KBM-7 (cell line): ENCODE data around the gene TYMP.
A peak's percentile ranks its signal among the peaks of the same experiment; 100 is the strongest.

Source experiments
- DNase-seq: peaks from one replicate; pipeline ENCODE4 v3.0.0-alpha.2; 2015
- in situ Hi-C: fragments of 300-500 bp; cut with MboI; formaldehyde crosslinking; loops from 2 replicates; pipeline ENCODE4 v1.14.3; 2020; ENCODE audit warnings: low sequenced_read_pairs, low pct_unique_long_range_greater_than_20kb, mixed read lengths

The TYMP gene

GRCh38 chr22:50513175-50513574 is 16.6 kb downstream of the TYMP start:
- in situ Hi-C loops, result no loop called here

GRCh38 chr22:50508897-50509296 is 20.9 kb downstream of the TYMP start:
- DNase-seq, result no peak
- in situ Hi-C loops, result no loop called here

More at GRCh38 chr22:50513175-50513574, 16.6 kb downstream of the TYMP start:
- no peak for DNase-seq

GRCh38 chr22:50507991-50508884 is 21.6 kb downstream of the TYMP start, which contains the start of gene NCAPH2:
Gene NCAPH2, plus strand, starts transcription at chr22:50508224. Its CDS starts 114 bp downstream, at chr22:50508338.
- in situ Hi-C loops, result no loop called here
- DNase-seq, result peak; percentile 94

GRCh38 chr22:50507421-50507990 is 22.3 kb downstream of the TYMP start, which contains the start of gene LMF2:
Gene LMF2, minus strand, starts transcription at chr22:50507702. Its CDS starts 27 bp downstream, at chr22:50507675.
- in situ Hi-C loops, result no loop called here
- peak; percentile 57 for DNase-seq

GRCh38 chr22:50506611-50507420 is 23.0 kb downstream of the TYMP start:
- no peak for DNase-seq
- in situ Hi-C loops, result no loop called here

- in situ Hi-C loops, result no loop called here
- DNase-seq, result no peak
These were observed 23.8 kb downstream of the TYMP start for GRCh38 chr22:50505776-50506610.

- DNase-seq, result no peak
- in situ Hi-C loops, result no loop called here
These were observed 24.5 kb downstream of the TYMP start for GRCh38 chr22:50505276-50505775.

- DNase-seq, result no peak
- in situ Hi-C loops, result no loop called here
These were observed 25.2 kb downstream of the TYMP start for GRCh38 chr22:50504369-50505211.

- in situ Hi-C loops, result no loop called here
- DNase-seq, result no peak
These were observed 26.2 kb downstream of the TYMP start for GRCh38 chr22:50503475-50504145.

GRCh38 chr22:50502628-50503474 is 27.0 kb downstream of the TYMP start:
- no peak for DNase-seq
- in situ Hi-C loops, result no loop called here

GRCh38 chr22:50502096-50502495 is 27.7 kb downstream of the TYMP start:
- no peak for DNase-seq
- in situ Hi-C loops, result no loop called here

- in situ Hi-C loops, result no loop called here
- DNase-seq, result no peak
These were observed 29.4 kb downstream of the TYMP start for GRCh38 chr22:50500452-50500851.

- in situ Hi-C loops, result no loop called here
- DNase-seq, result peak; percentile 82
These were observed 31.4 kb downstream of the TYMP start for GRCh38 chr22:50498322-50498890.

- in situ Hi-C loops, result no loop called here
These were observed 32.7 kb downstream of the TYMP start for GRCh38 chr22:50497093-50497492.

GRCh38 chr22:50490531-50491308 is 39.1 kb downstream of the TYMP start:
- peak; percentile 82 for DNase-seq
- in situ Hi-C loops, result no loop called here

More at GRCh38 chr22:50497093-50497492, 32.7 kb downstream of the TYMP start:
- DNase-seq, result no peak
